HUES48 (cell line): ENCODE measurements around the gene LSG1.

Source experiments
- H3K27ac ChIP-seq: one replicate; pipeline ENCODE4 v1.7.0; 2013; ENCODE audit warnings: low read depth, low read length, inconsistent platforms
- H3K27me3 ChIP-seq: 2 replicates; pipeline ENCODE4 v1.6.1; 2013; ENCODE audit warnings: mild to moderate bottlenecking, low read length; ENCODE audit not compliant: control insufficient read depth, insufficient read depth
- H3K36me3 ChIP-seq: 2 replicates; pipeline ENCODE4 v1.6.1; 2013; ENCODE audit warnings: low read length; ENCODE audit not compliant: control insufficient read depth, insufficient read depth
- H3K4me1 ChIP-seq: 2 replicates; pipeline ENCODE4 v1.6.1; 2013; ENCODE audit warnings: mild to moderate bottlenecking, low read length; ENCODE audit not compliant: control insufficient read depth, insufficient read depth
- H3K4me3 ChIP-seq: 2 replicates; pipeline ENCODE4 v1.5.1; 2013; ENCODE audit warnings: mild to moderate bottlenecking, low read depth, low read length
- H3K9ac ChIP-seq: 2 replicates; pipeline ENCODE4 v1.6.1; 2013; ENCODE audit warnings: mild to moderate bottlenecking, low read depth, low read length, moderate library complexity
- H3K9me3 ChIP-seq: 2 replicates; pipeline ENCODE4 v1.6.1; 2013; ENCODE audit warnings: low read length; ENCODE audit not compliant: control insufficient read depth, insufficient read depth

Gene LSG1

DNA sequence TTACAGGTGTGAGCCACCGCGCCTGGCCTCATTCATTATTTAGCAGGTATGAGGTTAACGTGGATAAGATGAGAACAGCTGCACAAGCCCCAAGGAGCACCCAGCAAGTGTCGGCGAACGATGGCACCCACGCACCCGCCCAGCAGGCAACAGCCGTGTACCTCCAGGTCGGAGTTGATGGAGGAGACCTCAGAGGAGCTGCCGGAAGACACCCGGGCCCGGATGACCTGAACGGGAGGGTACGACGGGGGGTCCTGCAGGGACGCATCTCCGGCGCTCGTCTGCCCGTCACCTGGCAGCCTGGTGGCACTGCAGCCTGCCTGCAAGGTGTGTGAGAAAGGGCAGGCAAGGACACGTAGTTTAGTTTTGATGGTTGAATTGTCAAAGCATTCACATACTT lies 67.9 kb downstream of the LSG1 start:
- H3K9me3 ChIP-seq: no peaks in the 10 kb centered on the region
- no peak overlapping the region for H3K9ac ChIP-seq
- H3K27ac ChIP-seq: no peak overlapping the region
- peaks cover 7% of the 10 kb centered on the region; the same call in 1 of the 2 replicates for H3K36me3 ChIP-seq
- no peaks in the 10 kb centered on the region for H3K4me1 ChIP-seq
- H3K4me3 ChIP-seq: no peak overlapping the region
- H3K27me3 ChIP-seq: no peaks in the 10 kb centered on the region

DNA sequence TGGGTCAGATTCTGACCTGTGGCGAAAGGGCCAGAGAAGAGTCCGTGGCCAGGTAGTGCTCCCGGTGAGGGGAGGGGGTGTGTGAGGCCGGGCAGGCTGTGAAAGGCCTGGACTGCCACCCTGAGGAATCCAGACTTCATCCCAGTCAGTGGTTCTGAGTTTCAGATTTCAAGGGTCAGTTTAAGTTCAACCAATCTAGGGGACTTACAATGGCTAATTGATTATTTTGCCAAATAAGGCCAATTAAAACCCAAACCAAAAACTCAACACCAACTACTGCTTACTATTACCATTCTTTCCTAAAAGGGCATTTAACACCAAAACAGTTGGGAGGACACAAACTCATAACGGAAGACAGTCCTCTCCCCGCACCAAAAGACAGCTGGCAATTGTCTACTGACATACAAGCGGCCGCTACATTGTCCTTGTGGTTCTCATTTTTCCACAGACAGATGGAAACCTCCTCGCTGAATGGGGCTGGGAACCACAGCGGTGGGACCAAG lies 69.3 kb downstream of the LSG1 start:
- Histone ChIP-seq H3K9ac (0 out of 2 replicates have a peak overlapping the region, but pooled peaks have one; percentile 24), H3K36me3 (peaks cover 7% of the 10 kb centered on the region; the same call in 1 of the 2 replicates), H3K4me3 (no peak overlapping the region), H3K9me3 (no peaks in the 10 kb centered on the region), H3K27me3 (no peaks in the 10 kb centered on the region), H3K27ac (no peak overlapping the region), H3K4me1 (no peaks in the 10 kb centered on the region)

DNA sequence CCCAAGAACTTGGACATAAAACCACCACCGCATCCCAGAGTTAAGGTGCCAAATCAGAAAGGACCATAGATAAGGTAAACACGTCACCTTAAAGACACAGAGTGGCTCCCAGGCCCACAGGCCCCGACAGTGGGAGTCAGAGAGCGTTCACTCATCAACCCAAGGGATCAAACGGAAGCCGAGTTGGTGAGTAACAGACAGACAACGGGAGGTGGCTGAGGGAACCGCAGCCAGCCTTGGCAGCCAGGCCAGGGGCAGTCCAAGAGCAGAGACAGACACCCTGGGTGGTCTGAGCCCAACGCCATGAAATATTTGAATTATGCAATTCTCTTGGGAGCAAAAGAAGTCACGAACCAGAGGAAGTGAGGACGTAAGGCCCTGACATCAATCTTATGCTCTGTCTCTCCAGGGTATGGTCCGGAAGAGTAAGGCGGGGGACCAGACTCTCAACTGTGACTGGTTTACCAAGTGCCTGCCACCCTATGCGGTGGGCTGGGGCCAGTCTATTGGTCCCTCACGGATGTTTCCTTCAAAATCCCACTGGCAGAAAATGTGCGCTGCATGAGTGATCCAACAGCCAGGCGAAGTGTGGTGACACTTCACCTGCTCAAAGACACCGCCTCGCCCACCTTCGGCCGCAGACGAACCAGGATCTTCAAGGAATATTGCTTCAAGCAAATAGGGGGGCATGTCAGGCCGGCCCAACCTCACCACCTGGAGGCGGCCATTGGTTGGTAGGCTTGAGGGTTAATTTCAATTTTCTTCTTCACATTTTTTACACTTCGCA lies 73.0 kb downstream of the LSG1 start:
- Histone ChIP-seq H3K4me3 (no peak overlapping the region), H3K27ac (no peak overlapping the region), H3K4me1 (no peaks in the 10 kb centered on the region), H3K9ac (no peak overlapping the region), H3K9me3 (no peaks in the 10 kb centered on the region), H3K36me3 (peaks cover 9% of the 10 kb centered on the region; the same call in 1 of the 2 replicates), H3K27me3 (no peaks in the 10 kb centered on the region)

DNA sequence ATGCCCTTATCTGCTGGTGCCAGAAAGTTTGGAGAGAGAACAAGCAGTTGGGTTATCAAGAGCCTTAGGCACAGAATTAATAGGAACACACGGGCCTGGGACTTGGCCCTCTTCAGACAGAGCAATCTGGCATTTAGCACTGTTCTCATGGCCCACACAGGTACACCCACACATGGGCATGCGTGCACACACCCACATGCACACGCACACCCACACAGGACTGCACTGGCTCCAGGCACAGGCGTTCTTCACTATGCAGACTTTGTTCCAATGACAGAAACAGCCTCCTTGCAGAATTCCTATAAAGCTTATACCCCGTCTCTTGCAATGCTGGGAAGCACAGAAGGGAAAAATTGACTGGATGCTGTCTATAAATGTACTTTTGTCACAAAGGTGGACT lies 75.1 kb downstream of the LSG1 start:
- H3K4me1 ChIP-seq: no peaks in the 10 kb centered on the region
- 0 out of 2 replicates have a peak, but pooled peaks cover 2% of the 10 kb centered on the region for H3K36me3 ChIP-seq
- H3K27ac ChIP-seq: no peak overlapping the region
- no peaks in the 10 kb centered on the region for H3K9me3 ChIP-seq
- H3K27me3 ChIP-seq: no peaks in the 10 kb centered on the region
- no peak overlapping the region for H3K9ac ChIP-seq
- no peak overlapping the region for H3K4me3 ChIP-seq

DNA sequence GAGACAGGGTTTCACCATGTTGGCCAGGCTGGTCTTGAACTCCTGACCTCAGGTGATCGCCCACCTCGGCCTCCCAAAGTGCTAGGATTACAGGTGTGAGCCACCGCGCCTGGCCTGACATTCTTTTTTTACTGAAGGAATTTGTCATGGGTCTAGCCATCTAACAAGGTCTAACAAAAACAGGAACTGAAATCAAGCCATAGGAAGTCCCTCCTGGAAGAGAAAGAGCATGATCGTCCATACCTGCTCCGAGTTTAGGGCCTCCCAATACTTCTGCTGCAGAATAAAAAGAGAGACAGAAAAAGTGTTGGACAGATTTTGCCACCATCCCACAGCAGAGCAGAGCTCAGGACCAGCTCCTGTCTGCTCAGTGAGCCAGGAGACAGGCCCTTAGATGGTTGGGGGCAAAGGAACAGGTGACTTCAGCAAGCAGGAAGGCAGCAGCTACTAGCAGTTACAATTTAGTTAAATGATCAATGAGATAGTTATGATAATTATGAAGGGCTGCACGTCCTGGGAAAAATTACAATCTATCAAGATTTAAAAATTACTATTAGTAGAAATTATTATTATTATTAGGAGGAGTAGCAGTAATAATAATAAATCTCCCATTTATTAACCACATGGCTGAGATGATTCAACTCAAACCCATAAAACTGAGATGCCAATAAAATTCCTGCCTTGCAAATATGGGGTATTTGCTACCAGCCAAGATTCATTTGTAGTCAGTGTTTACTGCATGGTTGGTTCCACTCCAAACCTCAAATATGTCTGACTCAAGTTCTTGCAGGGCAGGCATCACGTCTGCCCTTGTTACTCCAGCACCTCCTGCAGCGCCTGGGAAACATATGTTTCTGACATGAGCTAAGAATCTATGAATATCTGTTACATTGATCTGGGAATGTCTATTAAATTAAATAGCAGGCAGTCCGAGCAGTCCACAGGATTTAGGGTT lies 78.9 kb downstream of the LSG1 start:
- no peaks in the 10 kb centered on the region for H3K27me3 ChIP-seq
- no peak overlapping the region for H3K27ac ChIP-seq
- H3K4me1 ChIP-seq: no peaks in the 10 kb centered on the region
- H3K9me3 ChIP-seq: no peaks in the 10 kb centered on the region
- H3K4me3 ChIP-seq: no peak overlapping the region
- H3K36me3 ChIP-seq: peaks cover 9% of the 10 kb centered on the region; the same call in 1 of the 2 replicates
- H3K9ac ChIP-seq: no peak overlapping the region
